HepG2 (cell line): ENCODE results near the gene MACROD2. TPM values are rescaled to one million over a fixed set of nuclear protein-coding genes. Genes with fewer than 3 reads are reported as not detected.

Experiments used
- AHDC1 ChIP-seq: sonication (generic); formaldehyde crosslinking; IDR thresholded peaks from 2 replicates; pipeline ENCODE4 v1.5.1; 2020; ENCODE audit warnings: mild to moderate bottlenecking, missing genetic modification reagents, borderline replicate concordance
- ARID4A ChIP-seq: sonication (generic); formaldehyde crosslinking; IDR thresholded peaks from 2 replicates; pipeline ENCODE4 v1.5.0; 2020; ENCODE audit warnings: mild to moderate bottlenecking, missing genetic modification reagents, borderline replicate concordance
- ERF ChIP-seq: IDR thresholded peaks from 2 replicates; pipeline ENCODE4 v1.6.1; 2018; ENCODE audit warnings: missing biosample characterization, missing genetic modification reagents
- FOSL2 ChIP-seq: sonication (generic); formaldehyde crosslinking; IDR thresholded peaks from 2 replicates; pipeline ENCODE4 v1.4.0; 2020; ENCODE audit warnings: missing genetic modification reagents
- FOXP4 ChIP-seq: sonication (generic); formaldehyde crosslinking; IDR thresholded peaks from 2 replicates; pipeline ENCODE4 v1.4.0; 2020; ENCODE audit warnings: missing genetic modification reagents
- HCFC1 ChIP-seq: fragments of 150-350 bp; IDR thresholded peaks from 2 replicates; pipeline ENCODE4 v1.6.1; 2014; ENCODE audit warnings: low read depth, low read length
- HMG20A ChIP-seq: IDR thresholded peaks from 2 replicates; pipeline ENCODE4 v1.6.1; 2016; ENCODE audit warnings: borderline replicate concordance
- KDM1A ChIP-seq: IDR thresholded peaks from 2 replicates; pipeline ENCODE4 v1.6.1; 2016; ENCODE audit warnings: missing compliant biosample characterization
- NCOA1 ChIP-seq: sonication (generic); formaldehyde crosslinking; IDR thresholded peaks from 2 replicates; pipeline ENCODE4 v1.9.0; 2021; ENCODE audit warnings: missing genetic modification reagents
- RARA ChIP-seq: IDR thresholded peaks from 2 replicates; pipeline ENCODE4 v1.6.1; 2016; ENCODE audit warnings: missing genetic modification reagents, missing compliant biosample characterization
- RFX3 ChIP-seq: IDR thresholded peaks from 2 replicates; pipeline ENCODE4 v1.6.1; 2016; ENCODE audit warnings: missing biosample characterization, missing genetic modification reagents
- THAP7 ChIP-seq: sonication (generic); formaldehyde crosslinking; IDR thresholded peaks from 2 replicates; pipeline ENCODE4 v1.8.1; 2023; ENCODE audit warnings: mild to moderate bottlenecking, missing genetic modification reagents
- XRCC5 ChIP-seq: fragments of 200-400 bp; formaldehyde crosslinking; optimal IDR thresholded peaks from 2 replicates; pipeline ENCODE3; 2017; ENCODE audit warnings: mild to moderate bottlenecking, low read length
- YEATS4 ChIP-seq: sonication (generic); formaldehyde crosslinking; IDR thresholded peaks from 2 replicates; pipeline ENCODE4 v1.4.0; 2020; ENCODE audit warnings: missing genetic modification reagents, borderline replicate concordance
- ZBTB7B ChIP-seq: sonication (generic); formaldehyde crosslinking; IDR thresholded peaks from 2 replicates; pipeline ENCODE4 v1.4.0; 2020; ENCODE audit warnings: missing genetic modification reagents
- ZKSCAN5 ChIP-seq: sonication (generic); formaldehyde crosslinking; IDR thresholded peaks from 2 replicates; pipeline ENCODE4 v1.5.1; 2020; ENCODE audit warnings: mild to moderate bottlenecking, missing genetic modification reagents
- ZNF563 ChIP-seq: sonication (generic); formaldehyde crosslinking; IDR thresholded peaks from 2 replicates; pipeline ENCODE4 v1.8.0; 2022; ENCODE audit warnings: mild to moderate bottlenecking, moderate library complexity, missing genetic modification reagents
- ZNF615 ChIP-seq: sonication (generic); formaldehyde crosslinking; IDR thresholded peaks from 2 replicates; pipeline ENCODE4 v1.5.0; 2020; ENCODE audit warnings: mild to moderate bottlenecking, missing genetic modification reagents, borderline replicate concordance
- ZNF782 ChIP-seq: sonication (generic); formaldehyde crosslinking; IDR thresholded peaks from 2 replicates; pipeline ENCODE4 v1.4.0; 2020; ENCODE audit warnings: missing genetic modification reagents, mild to moderate bottlenecking, borderline replicate concordance
- polyA plus RNA-seq, 8 experiments: library from polyadenylated mRNA; depleted of rRNA in 3 of 8; stranded (reverse) in 7 of 8; unstranded in 1 of 8; fragments of >200 nt; fragmentation: Illumina TruSeq in 4 of 8; extraction: Trizol in 4 of 8; gene quantifications; 2 replicates each; pipeline versions ENCODE4 v1.2.1 to v1.2.3, GENCODE V29; 2011 to 2016; ENCODE audit warnings: low read depth in 4 of 8, missing spikeins in 1 of 8, mixed read lengths in 1 of 8; ENCODE audit not compliant: insufficient read depth in 1 of 8
- total RNA-seq, 5 experiments: library from RNA; depleted of rRNA; stranded (reverse); fragments of >200 nt; fragmentation: Illumina TruSeq; extraction: Trizol; gene quantifications; 2 replicates each; pipeline ENCODE4 v1.2.3, GENCODE V29; 2016; ENCODE audit warnings: low read depth in 1 of 5

Gene MACROD2
- total and polyA plus RNA-seq, 2 of the 13 experiments (the other 11 are each of a cell fraction or from before 2014, with no cell fraction given) = 0.13 to 0.51 TPM

GRCh38 chr20:14956026-14956425 is 960.7 kb downstream of the MACROD2 start (continued):
- peak; percentile 59; the same call in 1 of the 2 replicates for TF ChIP-seq RARA
- TF ChIP-seq ERF = no peak
- no peak for TF ChIP-seq HCFC1
- TF ChIP-seq THAP7 (CRISPR knock-in tag) = no peak
- TF ChIP-seq ZNF563 (CRISPR knock-in tag) = no peak
- no peak for TF ChIP-seq ZNF782 (CRISPR knock-in tag)
- no peak for TF ChIP-seq ARID4A (CRISPR knock-in tag)
- peak; percentile 56; the same call in 1 of the 2 replicates for TF ChIP-seq AHDC1 (CRISPR knock-in tag)
- TF ChIP-seq FOXP4 (CRISPR knock-in tag) = 0 out of 2 replicates have a peak, but pooled peaks have one; percentile 33
- TF ChIP-seq ZBTB7B (CRISPR knock-in tag) = no peak
- TF ChIP-seq KDM1A (CRISPR knock-in tag) = no peak
- TF ChIP-seq HMG20A (CRISPR knock-in tag) = peak; percentile 18; the same call in 1 of the 2 replicates
- TF ChIP-seq XRCC5 = no peak
- TF ChIP-seq ZNF615 (CRISPR knock-in tag) = no peak
- TF ChIP-seq FOSL2 (CRISPR knock-in tag) = no peak
- 0 out of 2 replicates have a peak, but pooled peaks have one; percentile 12 for TF ChIP-seq YEATS4 (CRISPR knock-in tag)
- no peak for TF ChIP-seq NCOA1 (CRISPR knock-in tag)
- TF ChIP-seq RFX3 (CRISPR knock-in tag) = no peak
- no peak for TF ChIP-seq ZKSCAN5 (CRISPR knock-in tag)
